Mesothelial cell of epicardium (in vitro differentiated cells): ENCODE measurements around the gene KCNIP4. TPM values are rescaled to one million over a fixed set of nuclear protein-coding genes. Genes with fewer than 3 reads are reported as not detected.
A peak's percentile ranks its signal among the peaks of the same experiment; 100 is the strongest.

Experiments
- DNase-seq, 2 experiments: peaks; one replicate each; pipeline ENCODE4 v3.0.0; 2021; ENCODE audit warnings: low spot score in 2 of 2; ENCODE audit not compliant: unreplicated experiment in 2 of 2
- H3K27ac Mint-ChIP-seq: 2 replicates; pipeline ENCODE4 v1.8.0; 2021; ENCODE audit warnings: mixed read lengths
- H3K27me3 Mint-ChIP-seq: 2 replicates; pipeline ENCODE4 v1.8.0; 2021; ENCODE audit warnings: low read depth, mixed read lengths
- H3K36me3 Mint-ChIP-seq: 2 replicates; pipeline ENCODE4 v1.8.0; 2021; ENCODE audit warnings: mixed read lengths
- H3K4me1 Mint-ChIP-seq: 2 replicates; pipeline ENCODE4 v1.8.0; 2021; ENCODE audit warnings: mixed read lengths
- H3K4me3 Mint-ChIP-seq: 2 replicates; pipeline ENCODE4 v1.8.0; 2021; ENCODE audit warnings: mild to moderate bottlenecking, moderate library complexity, mixed read lengths
- H3K9me3 Mint-ChIP-seq: 2 replicates; pipeline ENCODE4 v1.8.0; 2021; ENCODE audit warnings: mixed read lengths
- CTCF ChIP-seq: fragments of 200-600 bp; sonication (generic); IDR thresholded peaks from one replicate; pipeline ENCODE4 v1.5.0; 2021; ENCODE audit warnings: antibody characterized with exemption; ENCODE audit not compliant: unreplicated experiment
- total RNA-seq: library from RNA; stranded (reverse); gene quantifications from 3 replicates; pipeline ENCODE4 v1.2.1, GENCODE V29; 2021

KCNIP4 gene
- total RNA-seq, 1 donor from 2014 or later = 3.0 TPM

GRCh38 chr4:21202959-21203358 lies 745.6 kb downstream of the KCNIP4 start:
- H3K36me3 Mint-ChIP-seq = no peaks in the 10 kb centered on the region

GRCh38 chr4:21198683-21199082 lies 749.9 kb downstream of the KCNIP4 start:
- TF ChIP-seq CTCF = no peak
- no peaks in the 10 kb centered on the region for H3K4me1 Mint-ChIP-seq
- peaks cover 3% of the 10 kb centered on the region for H3K9me3 Mint-ChIP-seq

More at GRCh38 chr4:21202959-21203358, 745.6 kb downstream of the KCNIP4 start:
- peaks cover 26% of the 10 kb centered on the region for H3K27me3 Mint-ChIP-seq
- H3K27ac Mint-ChIP-seq = no peak overlapping the region
- peaks cover 9% of the 10 kb centered on the region for H3K4me1 Mint-ChIP-seq
- H3K9me3 Mint-ChIP-seq = peaks cover 3% of the 10 kb centered on the region
- TF ChIP-seq CTCF = no peak
- no peak overlapping the region for H3K4me3 Mint-ChIP-seq
- no peak for DNase-seq

GRCh38 chr4:21195682-21196081 lies 752.9 kb downstream of the KCNIP4 start:
- no peak overlapping the region for H3K27ac Mint-ChIP-seq
- no peaks in the 10 kb centered on the region for H3K9me3 Mint-ChIP-seq

More at GRCh38 chr4:21198683-21199082, 749.9 kb downstream of the KCNIP4 start:
- Mint-ChIP-seq H3K27ac (no peak overlapping the region), H3K36me3 (no peaks in the 10 kb centered on the region), H3K27me3 (peaks cover 28% of the 10 kb centered on the region), H3K4me3 (no peak overlapping the region)
- no peak for DNase-seq

GRCh38 chr4:21192367-21192766 lies 756.2 kb downstream of the KCNIP4 start:
- Mint-ChIP-seq H3K4me1 (no peaks in the 10 kb centered on the region), H3K9me3 (no peaks in the 10 kb centered on the region), H3K27ac (no peak overlapping the region), H3K36me3 (no peaks in the 10 kb centered on the region), H3K27me3 (peaks cover 24% of the 10 kb centered on the region), H3K4me3 (no peak overlapping the region)
- TF ChIP-seq CTCF = peak; percentile 68
- DNase-seq = no peak

More at GRCh38 chr4:21195682-21196081, 752.9 kb downstream of the KCNIP4 start:
- peaks cover 20% of the 10 kb centered on the region for H3K27me3 Mint-ChIP-seq
- no peaks in the 10 kb centered on the region for H3K36me3 Mint-ChIP-seq
- no peaks in the 10 kb centered on the region for H3K4me1 Mint-ChIP-seq
- no peak for DNase-seq
- H3K4me3 Mint-ChIP-seq = no peak overlapping the region
- no peak for TF ChIP-seq CTCF

GRCh38 chr4:21191317-21191716 lies 757.3 kb downstream of the KCNIP4 start:
- no peak for DNase-seq
- H3K27ac Mint-ChIP-seq = no peak overlapping the region
- H3K9me3 Mint-ChIP-seq = no peaks in the 10 kb centered on the region
- H3K4me1 Mint-ChIP-seq = no peaks in the 10 kb centered on the region
- TF ChIP-seq CTCF = no peak
- H3K4me3 Mint-ChIP-seq = no peak overlapping the region
- H3K36me3 Mint-ChIP-seq = no peaks in the 10 kb centered on the region
- peaks cover 21% of the 10 kb centered on the region for H3K27me3 Mint-ChIP-seq

GRCh38 chr4:21184788-21185187 lies 763.8 kb downstream of the KCNIP4 start:
- no peak overlapping the region for H3K27ac Mint-ChIP-seq
- peak; percentile 15 for TF ChIP-seq CTCF
- H3K9me3 Mint-ChIP-seq = no peaks in the 10 kb centered on the region
- no peak overlapping the region for H3K4me3 Mint-ChIP-seq
- H3K36me3 Mint-ChIP-seq = no peaks in the 10 kb centered on the region
- H3K4me1 Mint-ChIP-seq = no peaks in the 10 kb centered on the region
- peaks cover 34% of the 10 kb centered on the region for H3K27me3 Mint-ChIP-seq
- DNase-seq = no peak
